ENCODE data around the gene IMPDH2.

Gene IMPDH2

GRCh38 chr3:49028673-49029562 lies at the start of gene IMPDH2:
IMPDH2 (minus strand) TSS chr3:49029398; CDS start chr3:49029350, 48 bp downstream.
- DNase-seq: peak; percentile 85 to 89

- DNase-seq: no peak
These were observed 47.4 kb upstream of the IMPDH2 start for GRCh38 chr3:49076646-49077045.

- no peak for DNase-seq
These were observed 46.9 kb upstream of the IMPDH2 start for GRCh38 chr3:49076116-49076515.

- no peak for DNase-seq
These were observed 28.8 kb upstream of the IMPDH2 start for GRCh38 chr3:49058011-49058410.

GRCh38 chr3:49057268-49057667 lies 28.1 kb upstream of the IMPDH2 start:
- no peak for DNase-seq

- DNase-seq: no peak
These were observed 25.2 kb upstream of the IMPDH2 start for GRCh38 chr3:49054344-49054862.

- DNase-seq: no peak
These were observed 24.3 kb upstream of the IMPDH2 start for GRCh38 chr3:49053543-49053942.

- DNase-seq: no peak
These were observed 6.1 kb upstream of the IMPDH2 start for GRCh38 chr3:49035281-49035680.

- DNase-seq: no peak
These were observed 5.5 kb upstream of the IMPDH2 start for GRCh38 chr3:49034650-49035049.

GRCh38 chr3:49032646-49033304 lies 3.6 kb upstream of the IMPDH2 start:
- no peak for DNase-seq

- DNase-seq: no peak
These were observed 1.1 kb upstream of the IMPDH2 start for GRCh38 chr3:49030321-49030720.

GRCh38 chr3:49029563-49029884 lies 326 bp upstream of the IMPDH2 start:
- no peak for DNase-seq

- no peak for DNase-seq
These were observed 913 bp downstream of the IMPDH2 start for GRCh38 chr3:49028298-49028672.

GRCh38 chr3:49027634-49028033 lies 1.6 kb downstream of the IMPDH2 start:
- DNase-seq: no peak

- no peak for DNase-seq
These were observed 2.7 kb downstream of the IMPDH2 start for GRCh38 chr3:49026536-49026935.

- DNase-seq: no peak
These were observed 3.2 kb downstream of the IMPDH2 start for GRCh38 chr3:49025793-49026520.

- no peak for DNase-seq
These were observed 4.0 kb downstream of the IMPDH2 start for GRCh38 chr3:49025005-49025792.

GRCh38 chr3:49024449-49024848 lies 4.7 kb downstream of the IMPDH2 start:
- DNase-seq: no peak

- DNase-seq: no peak
These were observed 5.4 kb downstream of the IMPDH2 start for GRCh38 chr3:49023775-49024174.

- DNase-seq: peak; percentile 35 to 42
These were observed 6.5 kb downstream of the IMPDH2 start for GRCh38 chr3:49022688-49023171.

GRCh38 chr3:49021813-49022687 lies 7.1 kb downstream of the IMPDH2 start, which contains the start of gene NDUFAF3:
NDUFAF3 (plus strand) TSS chr3:49022121; CDS start chr3:49022145, 24 bp downstream.
- peak; percentile 70 to 78 for DNase-seq

All from Kasumi-1 (cell line).